Trophoblast cell (in vitro differentiated cells and primary cell): Measurements from ENCODE around the gene WDR20.
A peak's percentile ranks its signal among the peaks of the same experiment; 100 is the strongest.
"Not testable (repeated sequence)": the region's sequence is repeated elsewhere in the genome, so short reads cannot be mapped to it uniquely, and the experiment has no call there.

Source experiments
- DNase-seq, 2 donors: peaks; one replicate each; pipeline ENCODE4 v3.0.0-alpha.2; 2016
- H2AFZ ChIP-seq: 2 replicates; pipeline ENCODE4 v1.6.1; 2013; ENCODE audit warnings: low read length, moderate library complexity, mild to moderate bottlenecking; ENCODE audit not compliant: insufficient read depth, poor library complexity
- H2AK5ac ChIP-seq: 2 replicates; pipeline ENCODE4 v1.6.1; 2013; ENCODE audit warnings: mild to moderate bottlenecking, low read length
- H2BK120ac ChIP-seq: 2 replicates; pipeline ENCODE4 v1.6.1; 2013; ENCODE audit warnings: low read length, mild to moderate bottlenecking, moderate library complexity; ENCODE audit not compliant: insufficient read depth, poor library complexity
- H2BK12ac ChIP-seq: 2 replicates; pipeline ENCODE4 v1.6.1; 2013; ENCODE audit warnings: mild to moderate bottlenecking, low read length, moderate library complexity
- H2BK5ac ChIP-seq: 2 replicates; pipeline ENCODE4 v1.6.1; 2013; ENCODE audit warnings: low read length, low read depth, moderate library complexity, mild to moderate bottlenecking; ENCODE audit not compliant: poor library complexity
- H3K14ac ChIP-seq: 2 replicates; pipeline ENCODE4 v1.6.1; 2013; ENCODE audit warnings: mild to moderate bottlenecking, low read length
- H3K18ac ChIP-seq: 2 replicates; pipeline ENCODE4 v1.6.1; 2013; ENCODE audit warnings: mild to moderate bottlenecking, low read length
- H3K23ac ChIP-seq: 2 replicates; pipeline ENCODE4 v1.6.1; 2013; ENCODE audit warnings: low read length
- H3K27ac ChIP-seq: 2 replicates; pipeline ENCODE4 v1.5.1; 2013; ENCODE audit warnings: low read depth, mild to moderate bottlenecking, inconsistent platforms, low read length, moderate library complexity
- H3K27me3 ChIP-seq: 2 replicates; pipeline ENCODE4 v1.6.1; 2013; ENCODE audit warnings: inconsistent platforms, mild to moderate bottlenecking, low read length, moderate library complexity; ENCODE audit not compliant: insufficient read depth
- H3K36me3 ChIP-seq, 2 experiments: 1 replicate in 1 of 2; 2 replicates in 1 of 2; pipeline ENCODE4 v1.6.1; 2013; ENCODE audit warnings: low read length in 2 of 2, mild to moderate bottlenecking in 2 of 2, moderate library complexity in 1 of 2; ENCODE audit not compliant: insufficient read depth in 2 of 2, control insufficient read depth in 1 of 2
- H3K4ac ChIP-seq: 2 replicates; pipeline ENCODE4 v1.6.1; 2013; ENCODE audit warnings: low read depth, mild to moderate bottlenecking, low read length, moderate library complexity
- H3K4me1 ChIP-seq, 2 experiments: 1 replicate in 1 of 2; 2 replicates in 1 of 2; pipeline ENCODE4 v1.6.1; 2013; ENCODE audit warnings: low read length in 2 of 2, mild to moderate bottlenecking in 2 of 2, moderate library complexity in 1 of 2; ENCODE audit not compliant: insufficient read depth in 2 of 2, control insufficient read depth in 1 of 2
- H3K4me2 ChIP-seq: 2 replicates; pipeline ENCODE4 v1.6.1; 2013; ENCODE audit warnings: inconsistent platforms, mild to moderate bottlenecking, low read length, moderate library complexity
- H3K4me3 ChIP-seq: 2 replicates; pipeline ENCODE4 v1.5.1; 2013; ENCODE audit warnings: mild to moderate bottlenecking, low read depth, low read length, inconsistent platforms
- H3K79me1 ChIP-seq: one replicate; pipeline ENCODE4 v1.6.1; 2013; ENCODE audit warnings: low read length
- H3K79me2 ChIP-seq: 2 replicates; pipeline ENCODE4 v1.6.1; 2013; ENCODE audit warnings: low read length, mild to moderate bottlenecking; ENCODE audit not compliant: control insufficient read depth, insufficient read depth, poor library complexity
- H3K9ac ChIP-seq: 2 replicates; pipeline ENCODE4 v1.6.1; 2013; ENCODE audit warnings: mild to moderate bottlenecking, low read length
- H3K9me3 ChIP-seq: 2 replicates; pipeline ENCODE4 v1.6.1; 2013; ENCODE audit warnings: low read depth, mild to moderate bottlenecking, control low read depth, inconsistent platforms, low read length; ENCODE audit not compliant: insufficient read depth
- H4K12ac ChIP-seq: 2 replicates; pipeline ENCODE4 v1.6.1; 2013; ENCODE audit warnings: low read depth, mild to moderate bottlenecking, low read length, moderate library complexity
- H4K8ac ChIP-seq: 2 replicates; pipeline ENCODE4 v1.6.1; 2013; ENCODE audit warnings: low read depth, mild to moderate bottlenecking, low read length, moderate library complexity
- H4K91ac ChIP-seq: one replicate; pipeline ENCODE4 v1.6.1; 2013; ENCODE audit warnings: low read depth, mild to moderate bottlenecking, low read length, moderate library complexity
- WGBS: extraction: QIAGEN DNeasy Blood & Tissue Kit; methylation state at CpG from one replicate; pipeline ENCODE4 v1.1.7; 2013; ENCODE audit warnings: missing lambda C conversion rate; ENCODE audit not compliant: insufficient read length, insufficient coverage; ENCODE audit errors: extremely low coverage; 5-methylcytosine and 5-hydroxymethylcytosine counted together

The WDR20 gene

DNA sequence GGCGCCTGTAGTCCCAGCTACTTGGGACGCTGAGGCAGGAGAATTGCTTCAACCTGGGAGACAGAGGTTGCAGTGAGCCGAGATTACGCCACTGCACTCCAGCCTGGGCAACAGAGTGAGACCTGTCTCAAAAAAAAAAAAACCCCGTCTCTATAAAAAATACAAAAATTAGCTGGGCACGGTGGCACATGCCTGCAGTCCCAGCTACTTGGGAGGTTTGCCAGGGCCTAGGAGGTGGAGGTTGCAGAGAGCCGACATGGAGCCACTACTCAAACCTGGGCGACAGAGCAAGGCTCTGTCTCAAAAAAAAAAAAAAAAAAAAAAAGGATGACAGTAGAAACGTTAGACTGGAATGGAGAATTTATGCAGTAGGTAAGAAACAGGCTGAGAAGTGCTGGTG lies 5.7 kb upstream of the WDR20 start:
- not testable (repeated sequence) for H4K12ac ChIP-seq, H3K18ac ChIP-seq, H4K91ac ChIP-seq, H3K27me3 ChIP-seq, H3K4ac ChIP-seq, H3K79me1 ChIP-seq, H3K14ac ChIP-seq, H3K9ac ChIP-seq, H2BK12ac ChIP-seq, H3K27ac ChIP-seq, H3K36me3 ChIP-seq, H3K4me1 ChIP-seq, DNase-seq, H2AK5ac ChIP-seq, H3K79me2 ChIP-seq, H4K8ac ChIP-seq, H3K9me3 ChIP-seq, H3K4me3 ChIP-seq, H2BK120ac ChIP-seq, H2AFZ ChIP-seq, H3K23ac ChIP-seq, H3K4me2 ChIP-seq, H2BK5ac ChIP-seq
- no CpG with 5 or more reads among the region's 9 CpGs for WGBS

DNA sequence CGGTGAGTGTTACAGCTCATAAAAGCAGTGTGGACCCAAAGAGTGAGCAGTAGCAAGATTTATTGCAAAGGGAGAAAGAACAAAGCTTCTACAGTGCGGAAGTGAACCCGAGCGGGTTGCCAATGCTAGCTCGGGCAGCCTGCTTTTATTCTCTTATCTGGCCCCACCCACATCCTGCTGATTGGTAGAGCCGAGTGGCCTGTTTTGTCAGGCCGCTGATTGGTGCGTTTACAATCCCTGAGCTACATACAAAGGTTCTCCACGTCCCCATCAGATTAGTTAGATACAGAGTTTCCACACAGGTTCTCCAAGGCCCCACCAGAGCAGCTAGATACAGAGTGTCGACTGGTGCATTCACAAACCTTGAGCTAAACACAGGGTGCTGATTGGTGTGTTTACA lies 5.0 kb upstream of the WDR20 start:
- not testable (repeated sequence) for H3K23ac ChIP-seq, H4K12ac ChIP-seq, H4K91ac ChIP-seq, H3K14ac ChIP-seq, H2BK12ac ChIP-seq, H3K4me2 ChIP-seq, H3K27me3 ChIP-seq, H4K8ac ChIP-seq, H2BK120ac ChIP-seq, H2AK5ac ChIP-seq, H2BK5ac ChIP-seq, H3K27ac ChIP-seq, H3K4me1 ChIP-seq, H3K36me3 ChIP-seq, H2AFZ ChIP-seq, H3K4ac ChIP-seq, H3K79me1 ChIP-seq, H3K79me2 ChIP-seq, H3K4me3 ChIP-seq, H3K9me3 ChIP-seq, DNase-seq, H3K9ac ChIP-seq, H3K18ac ChIP-seq
- WGBS = no CpG with 5 or more reads among the region's 10 CpGs

DNA sequence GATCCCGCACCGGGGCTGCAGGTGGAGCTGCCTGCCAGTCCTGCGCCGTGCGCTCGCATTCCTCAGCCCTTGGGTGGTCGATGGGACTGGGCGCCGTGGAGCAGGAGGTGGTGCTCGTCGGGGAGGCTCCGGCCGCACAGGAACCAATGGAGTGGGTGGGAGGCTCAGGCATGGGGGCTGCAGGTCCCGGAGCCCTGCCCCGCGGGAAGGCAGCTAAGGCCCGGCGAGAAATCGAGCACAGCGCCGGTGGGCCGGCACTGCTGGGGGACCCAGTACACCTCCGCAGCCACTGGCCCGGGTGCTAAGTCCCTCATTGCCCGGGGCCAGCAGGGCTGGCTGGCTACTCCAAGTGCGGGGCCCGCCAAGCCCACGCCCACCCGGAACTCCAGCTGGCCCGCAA lies 4.2 kb upstream of the WDR20 start:
- H4K8ac ChIP-seq, H2BK5ac ChIP-seq, H2BK120ac ChIP-seq, H3K36me3 ChIP-seq, H4K12ac ChIP-seq, H3K23ac ChIP-seq, H3K14ac ChIP-seq, H3K27me3 ChIP-seq, H3K27ac ChIP-seq, H2AK5ac ChIP-seq, H3K4me1 ChIP-seq, H2AFZ ChIP-seq, H3K9ac ChIP-seq, H3K9me3 ChIP-seq, H3K4me3 ChIP-seq, H4K91ac ChIP-seq, H3K4me2 ChIP-seq, H3K18ac ChIP-seq, H3K79me1 ChIP-seq, H3K79me2 ChIP-seq, H2BK12ac ChIP-seq, DNase-seq, H3K4ac ChIP-seq: not testable (repeated sequence)
- WGBS = no CpG with 5 or more reads among the region's 30 CpGs

DNA sequence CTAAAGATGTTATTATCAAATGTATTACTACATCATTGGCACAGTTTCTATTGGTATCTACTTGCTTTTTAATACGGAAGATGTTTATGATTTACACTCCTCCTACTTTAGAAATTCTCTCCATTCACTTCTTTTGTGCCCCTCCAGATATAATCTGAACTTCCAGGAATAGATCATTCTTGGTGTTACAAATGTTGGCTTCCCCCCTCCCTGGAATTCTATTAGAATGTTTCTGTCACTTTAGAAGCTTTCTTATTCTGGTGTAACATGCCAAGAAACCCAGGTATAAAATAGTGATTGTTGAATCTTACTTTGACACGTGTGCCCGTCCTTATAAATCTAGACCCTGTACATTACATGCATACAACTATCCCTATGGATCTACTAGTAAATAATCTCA lies 1.2 kb upstream of the WDR20 start:
- Histone ChIP-seq H3K36me3 (peaks cover 4 to 6% of the 10 kb centered on the region in 2 experiments), H3K27ac (no peak overlapping the region), H3K23ac (no peak overlapping the region), H4K8ac (no peak overlapping the region), H2AFZ (no peak overlapping the region), H3K9ac (no peak overlapping the region), H3K4ac (no peak overlapping the region), H3K9me3 (no peaks in the 10 kb centered on the region), H3K4me3 (no peak overlapping the region), H3K79me2 (peaks cover 12% of the 10 kb centered on the region), H2AK5ac (no peak overlapping the region), H4K12ac (no peak overlapping the region), H3K79me1 (peaks cover 9% of the 10 kb centered on the region), H3K4me2 (peak overlapping the region; percentile 82), H3K18ac (no peak overlapping the region), H3K4me1 (no peaks in the 10 kb centered on the region), H2BK5ac (no peak overlapping the region), H2BK12ac (no peak overlapping the region), H4K91ac (no peak overlapping the region), H2BK120ac (no peak overlapping the region), H3K27me3 (no peaks in the 10 kb centered on the region), H3K14ac (no peak overlapping the region)
- DNase-seq = peak in 1 of 2 donors; percentile 46
- WGBS = no CpG with 5 or more reads among the region's 3 CpGs
